Activated B cell treated with CpG ODN at 0.5 μM for 24 hours (primary cell): ENCODE results near the gene TTLL13. TPM values are rescaled to one million over a fixed set of nuclear protein-coding genes. Genes with fewer than 3 reads are reported as not detected.

ENCODE experiments used
- ATAC-seq: fragments of 200-7000 bp; cut with Tn5 transposase; one replicate; pipeline ENCODE4 v1.10.0; 2021; ENCODE audit warnings: low read depth, mild to moderate bottlenecking, moderate library complexity
- CTCF ChIA-PET: fragments of 350-600 bp; sonication (Branson Sonifier 250); formaldehyde crosslinking; loops from one replicate; lab custom pipeline; 2021; ENCODE audit warnings: antibody characterized with exemption; lab: Charles Lee
- POLR2A ChIA-PET: fragments of 350-600 bp; sonication (Branson Sonifier 250); formaldehyde crosslinking; loops from one replicate; lab custom pipeline; 2021; ENCODE audit warnings: antibody characterized with exemption; lab: Charles Lee
- DNase-seq: peaks from one replicate; pipeline ENCODE4 v3.0.0; 2022
- H3K27ac Mint-ChIP-seq: one replicate; pipeline ENCODE4 v1.8.0; 2020; ENCODE audit warnings: mixed read lengths
- H3K27me3 Mint-ChIP-seq: one replicate; pipeline ENCODE4 v1.8.0; 2021; ENCODE audit warnings: mixed read lengths
- H3K36me3 Mint-ChIP-seq: one replicate; pipeline ENCODE4 v1.8.0; 2021; ENCODE audit warnings: low read depth, mixed read lengths
- H3K4me1 Mint-ChIP-seq: one replicate; pipeline ENCODE4 v1.8.0; 2021; ENCODE audit warnings: mixed read lengths
- H3K4me3 Mint-ChIP-seq: one replicate; pipeline ENCODE4 v1.8.0; 2020; ENCODE audit warnings: mild to moderate bottlenecking, mixed read lengths
- H3K9me3 Mint-ChIP-seq: one replicate; pipeline ENCODE4 v1.8.0; 2020; ENCODE audit warnings: mixed read lengths
- CTCF ChIP-seq: fragments of 200-600 bp; IDR thresholded peaks from one replicate; pipeline ENCODE4 v1.8.0; 2022; ENCODE audit warnings: antibody characterized with exemption, mild to moderate bottlenecking
- intact Hi-C: fragments of 100-400 bp; cut with micrococcal nuclease; formaldehyde crosslinking; loops from one replicate; pipeline ENCODE4 v1.15.1; 2024
- total RNA-seq: library from RNA; stranded (reverse); gene quantifications from 2 replicates; pipeline ENCODE4 v1.2.3, GENCODE V29; 2022

The TTLL13 gene
- total RNA-seq, 1 donor from 2014 or later = 0.49 TPM

- no peak for ATAC-seq
- Mint-ChIP-seq H3K9me3 (no peaks in the 10 kb centered on the region), H3K27me3 (no peaks in the 10 kb centered on the region), H3K4me1 (peaks cover 85% of the 10 kb centered on the region), H3K27ac (peak overlapping the region; percentile 95), H3K4me3 (peak overlapping the region; percentile 20), H3K36me3 (peaks cover 50% of the 10 kb centered on the region)
- POLR2A ChIA-PET = interaction anchor here (0.7 to 7.7 kb wide), 8 partner anchors 10 to 625 kb away, joined by 3 to 248 read pairs (median 4); partner anchors contain the start of genes CIB1 and GDPGP1
- intact Hi-C loops = no loop called here
- no peak for DNase-seq
- TF ChIP-seq CTCF = no peak
- CTCF ChIA-PET = interaction anchor here (1.0 to 2.2 kb wide), 4 partner anchors 13 to 43 kb away, joined by 3 to 9 read pairs (median 4); no protein-coding TSS in a partner anchor
Measured at GRCh38 chr15:90205050-90205848, 44.1 kb upstream of the TTLL13 start.

GRCh38 chr15:90205886-90206285 is 43.5 kb upstream of the TTLL13 start:
- no peak for DNase-seq
- H3K27ac Mint-ChIP-seq = peak overlapping the region; percentile 95
- no peak for ATAC-seq
- no peaks in the 10 kb centered on the region for H3K9me3 Mint-ChIP-seq
- H3K27me3 Mint-ChIP-seq = no peaks in the 10 kb centered on the region
- ChIA-PET CTCF (interaction anchor here (1.5 to 2.2 kb wide), 3 partner anchors 13 to 44 kb away, joined by 3 to 9 read pairs (median 6); no protein-coding TSS in a partner anchor), POLR2A (interaction anchor here (0.7 to 7.7 kb wide), 7 partner anchors 9 to 624 kb away, joined by 3 to 248 read pairs (median 5); partner anchors contain the start of genes CIB1 and GDPGP1)
- H3K36me3 Mint-ChIP-seq = peaks cover 56% of the 10 kb centered on the region
- intact Hi-C loops = no loop called here
- peak overlapping the region; percentile 20 for H3K4me3 Mint-ChIP-seq
- TF ChIP-seq CTCF = no peak
- H3K4me1 Mint-ChIP-seq = peaks cover 85% of the 10 kb centered on the region

GRCh38 chr15:90207252-90207651 is 42.1 kb upstream of the TTLL13 start:
- H3K27ac Mint-ChIP-seq = peak overlapping the region; percentile 95
- intact Hi-C loops = no loop called here
- POLR2A ChIA-PET = interaction anchor here (3.0 to 3.5 kb wide), 2 partner anchors 15 to 25 kb away, joined by 14 read pairs; partner anchors contain the start of genes CIB1 and GDPGP1
- H3K9me3 Mint-ChIP-seq = no peaks in the 10 kb centered on the region
- no peaks in the 10 kb centered on the region for H3K27me3 Mint-ChIP-seq
- CTCF ChIA-PET = no interaction called here
- no peak overlapping the region for H3K4me3 Mint-ChIP-seq
- peaks cover 58% of the 10 kb centered on the region for H3K36me3 Mint-ChIP-seq
- peaks cover 98% of the 10 kb centered on the region for H3K4me1 Mint-ChIP-seq
- no peak for DNase-seq
- no peak for TF ChIP-seq CTCF
- no peak for ATAC-seq

- ChIA-PET POLR2A (interaction anchor here (0.7 to 3.0 kb wide), 4 partner anchors 7 to 141 kb away, joined by 3 to 14 read pairs (median 9); partner anchors contain the start of gene SEMA4B), CTCF (interaction anchor here (0.7 kb wide), 1 partner anchor 10 kb away, joined by 3 read pairs; no protein-coding TSS in a partner anchor)
- H3K4me3 Mint-ChIP-seq = no peak overlapping the region
- TF ChIP-seq CTCF = no peak
- intact Hi-C loops = no loop called here
- no peaks in the 10 kb centered on the region for H3K9me3 Mint-ChIP-seq
- DNase-seq (no peak), ATAC-seq (no peak)
- peak overlapping the region; percentile 95 for H3K27ac Mint-ChIP-seq
- H3K27me3 Mint-ChIP-seq = no peaks in the 10 kb centered on the region
- peaks cover 98% of the 10 kb centered on the region for H3K4me1 Mint-ChIP-seq
- peaks cover 55% of the 10 kb centered on the region for H3K36me3 Mint-ChIP-seq
Measured at GRCh38 chr15:90208356-90208755, 41.0 kb upstream of the TTLL13 start.

- DNase-seq (no peak), ATAC-seq (peak; percentile 28)
- Mint-ChIP-seq H3K9me3 (no peaks in the 10 kb centered on the region), H3K27ac (peak overlapping the region; percentile 95), H3K4me1 (peaks cover 98% of the 10 kb centered on the region), H3K36me3 (peaks cover 58% of the 10 kb centered on the region), H3K27me3 (no peaks in the 10 kb centered on the region), H3K4me3 (peak overlapping the region; percentile 65)
- intact Hi-C loops = no loop called here
- TF ChIP-seq CTCF = no peak
- ChIA-PET POLR2A (interaction anchor here (0.8 to 6.5 kb wide), 3 partner anchors 9 to 18 kb away, joined by 3 to 117 read pairs (median 14); partner anchors contain the start of gene SEMA4B), CTCF (interaction anchor here (1.2 to 1.3 kb wide), 2 partner anchors 9 to 48 kb away, joined by 3 read pairs; no protein-coding TSS in a partner anchor)
Measured at GRCh38 chr15:90209591-90209990, 39.8 kb upstream of the TTLL13 start.
